Upper lobe of left lung (tissue), 6 donors: ENCODE measurements around the gene PRRC2B. TPM values are rescaled to one million over a fixed set of nuclear protein-coding genes. Genes with fewer than 3 reads are reported as not detected.

Source experiments
- ATAC-seq, 2 donors: fragments of 200-7000 bp; cut with Tn5 transposase; one replicate each; pipeline ENCODE4 v1.9.1; 2022; ENCODE audit warnings: mild to moderate bottlenecking in 2 of 2, moderate library complexity in 2 of 2; ENCODE audit not compliant: low FRiP score in 2 of 2
- DNase-seq, 2 donors: peaks; one replicate each; pipeline ENCODE4 v3.0.0-alpha.2; 2019 to 2020
- H3K27ac ChIP-seq, 4 donors: fragments of 200-600 bp; sonication (generic); one replicate each; pipeline ENCODE4 v1.5.1; 2016 to 2019
- H3K27me3 ChIP-seq, 4 donors: fragments of 200-600 bp; sonication (generic); one replicate each; pipeline ENCODE4 v1.5.1; 2017 to 2019
- H3K36me3 ChIP-seq, 4 donors: fragments of 200-600 bp; sonication (generic); one replicate each; pipeline ENCODE4 v1.5.1; 2016 to 2019
- H3K4me1 ChIP-seq, 4 donors: fragments of 200-600 bp; sonication (generic); one replicate each; pipeline ENCODE4 v1.5.1; 2018 to 2019
- H3K4me3 ChIP-seq, 4 donors: fragments of 200-600 bp; sonication (generic); one replicate each; pipeline ENCODE4 v1.5.1; 2017 to 2019; ENCODE audit warnings: mild to moderate bottlenecking in 2 of 4, moderate library complexity in 1 of 4
- H3K9me3 ChIP-seq, 4 donors: fragments of 200-600 bp; sonication (generic); one replicate each; pipeline ENCODE4 v1.5.1; 2018 to 2019
- CTCF ChIP-seq, 6 experiments: fragments of 450-650 bp in 4 of 6; fragments of 200-600 bp in 2 of 6; sonication (generic) in 2 of 6; IDR thresholded peaks; one replicate each; pipeline ENCODE4 v1.5.1; 2016 to 2019; ENCODE audit warnings: antibody characterized with exemption in 6 of 6
- EP300 ChIP-seq, 4 donors: sonication (generic); formaldehyde crosslinking; IDR thresholded peaks; one replicate each; pipeline ENCODE4 v1.5.1; 2017; ENCODE audit warnings: antibody characterized with exemption in 4 of 4, control low read depth in 2 of 4
- POLR2A ChIP-seq, 4 donors: fragments of 450-650 bp; IDR thresholded peaks; one replicate each; pipeline ENCODE4 v1.5.1; 2016 to 2017; ENCODE audit warnings: antibody characterized with exemption in 4 of 4, mild to moderate bottlenecking in 2 of 4
- POLR2AphosphoS5 ChIP-seq, 2 donors: sonication (generic); formaldehyde crosslinking; IDR thresholded peaks; one replicate each; pipeline ENCODE4 v1.5.1; 2017; ENCODE audit warnings: antibody characterized with exemption in 2 of 2
- whole genome bisulfite sequencing, 2 donors: methylation state at CpG; one replicate each; pipeline ENCODE4 v1.1.5; 2017 to 2018; 5-methylcytosine and 5-hydroxymethylcytosine counted together
- total RNA-seq, 6 donors: library from RNA; depleted of rRNA in 4 of 6; stranded (reverse); fragments of >200 nt in 4 of 6; gene quantifications; one replicate each; pipeline versions ENCODE4 v1.1.0 to v1.2.1, GENCODE V29; 2016 to 2021
- donor health status: DM: no; HTN: no; CAD: no; lungs with moderate emphysema.
- donor health status: DM: no; HTN: yes; CAD: no; lungs with severe emphysema.

The PRRC2B gene
- total RNA-seq, 6 donors from 2014 or later: 114 to 348 (median 186) TPM

- Histone ChIP-seq H3K27me3 (no peaks in the 10 kb centered on the region), H3K36me3 (peaks cover 0 to 4% (median 0%) of the 10 kb centered on the region in 4 donors), H3K9me3 (no peaks in the 10 kb centered on the region), H3K4me1 (peaks cover 41 to 79% (median 44%) of the 10 kb centered on the region in 4 donors), H3K4me3 (no peak overlapping the region), H3K27ac (peak overlapping the region in 1 of 4 donors; percentile 7)
- no peak for TF ChIP-seq EP300 (IDR thresholded peaks at IDR 0.05)
- TF ChIP-seq POLR2A (IDR thresholded peaks at IDR 0.05): no peak
- no peak for TF ChIP-seq POLR2AphosphoS5 (IDR thresholded peaks at IDR 0.05)
- no peak for TF ChIP-seq CTCF (IDR thresholded peaks at IDR 0.05)
- no peak for DNase-seq
- ATAC-seq: no peak
- 88 to 90% methylated on average over 15 of the region's 15 CpGs for WGBS, 2 donors
Measured at GRCh38 chr9:131411719-131412681, 18.1 kb downstream of the PRRC2B start.

- Histone ChIP-seq H3K36me3 (peaks cover 0 to 4% (median 1%) of the 10 kb centered on the region in 4 donors), H3K9me3 (no peaks in the 10 kb centered on the region), H3K27me3 (no peaks in the 10 kb centered on the region), H3K4me3 (no peak overlapping the region), H3K4me1 (peaks cover 39 to 86% (median 47%) of the 10 kb centered on the region in 4 donors), H3K27ac (no peak overlapping the region)
- 90 to 92% methylated on average over 4 of the region's 4 CpGs for WGBS, 2 donors
- ATAC-seq (no peak), DNase-seq (no peak)
- TF ChIP-seq CTCF (IDR thresholded peaks at IDR 0.05): no peak
- no peak for TF ChIP-seq EP300 (IDR thresholded peaks at IDR 0.05)
- no peak for TF ChIP-seq POLR2A (IDR thresholded peaks at IDR 0.05)
- TF ChIP-seq POLR2AphosphoS5 (IDR thresholded peaks at IDR 0.05): no peak
Measured at GRCh38 chr9:131416509-131416908, 22.6 kb downstream of the PRRC2B start.

- Histone ChIP-seq H3K27ac (peak overlapping the region; percentile 15 to 70 (median 40)), H3K9me3 (no peaks in the 10 kb centered on the region), H3K36me3 (peaks cover 0 to 4% (median 1%) of the 10 kb centered on the region in 4 donors), H3K4me3 (no peak overlapping the region), H3K4me1 (peaks cover 45 to 86% (median 52%) of the 10 kb centered on the region in 4 donors), H3K27me3 (no peaks in the 10 kb centered on the region)
- WGBS, 2 donors: 61 to 63% methylated on average over 13 of the region's 13 CpGs
- DNase-seq: no peak
- ATAC-seq: peak in 1 of 2 donors; percentile 5
- TF ChIP-seq POLR2A (IDR thresholded peaks at IDR 0.05) (no peak), EP300 (IDR thresholded peaks at IDR 0.05) (no peak), CTCF (IDR thresholded peaks at IDR 0.05) (no peak), POLR2AphosphoS5 (IDR thresholded peaks at IDR 0.05) (no peak)
Measured at GRCh38 chr9:131417264-131418142, 23.6 kb downstream of the PRRC2B start.

- Histone ChIP-seq H3K27ac (peak overlapping the region; percentile 0 to 70 (median 40)), H3K9me3 (no peaks in the 10 kb centered on the region), H3K4me3 (no peak overlapping the region), H3K27me3 (no peaks in the 10 kb centered on the region), H3K36me3 (peaks cover 0 to 4% (median 1%) of the 10 kb centered on the region in 4 donors), H3K4me1 (peaks cover 54 to 90% (median 61%) of the 10 kb centered on the region in 4 donors)
- ATAC-seq: no peak
- WGBS, 2 donors: 42 to 48% methylated on average over 7 of the region's 7 CpGs
- TF ChIP-seq CTCF (IDR thresholded peaks at IDR 0.05) (no peak), POLR2A (IDR thresholded peaks at IDR 0.05) (no peak), POLR2AphosphoS5 (IDR thresholded peaks at IDR 0.05) (no peak), EP300 (IDR thresholded peaks at IDR 0.05) (no peak)
- peak in 1 of 2 donors; percentile 45 for DNase-seq
Measured at GRCh38 chr9:131418143-131419025, 24.5 kb downstream of the PRRC2B start.
